Transverse colon (tissue), 3 donors: ENCODE measurements around the gene ERICH4.

Source experiments
- POLR2A ChIP-seq: fragments of 450-650 bp; IDR thresholded peaks from one replicate; pipeline ENCODE4 v1.6.1; 2016; ENCODE audit warnings: antibody characterized with exemption, mild to moderate bottlenecking, moderate library complexity
- TF ChIP-seq, protein P1 (sequence below), 5 experiments: fragments of 200-600 bp in 3 of 5; fragments of 450-650 bp in 2 of 5; sonication (generic) in 3 of 5; IDR thresholded peaks; 1 replicate in 2 of 5; 2 replicates in 3 of 5; pipeline ENCODE4 v1.5.1; 2016 to 2017; ENCODE audit warnings: antibody characterized with exemption in 5 of 5, inconsistent platforms in 3 of 5, mild to moderate bottlenecking in 2 of 5, moderate library complexity in 1 of 5

DNA sequence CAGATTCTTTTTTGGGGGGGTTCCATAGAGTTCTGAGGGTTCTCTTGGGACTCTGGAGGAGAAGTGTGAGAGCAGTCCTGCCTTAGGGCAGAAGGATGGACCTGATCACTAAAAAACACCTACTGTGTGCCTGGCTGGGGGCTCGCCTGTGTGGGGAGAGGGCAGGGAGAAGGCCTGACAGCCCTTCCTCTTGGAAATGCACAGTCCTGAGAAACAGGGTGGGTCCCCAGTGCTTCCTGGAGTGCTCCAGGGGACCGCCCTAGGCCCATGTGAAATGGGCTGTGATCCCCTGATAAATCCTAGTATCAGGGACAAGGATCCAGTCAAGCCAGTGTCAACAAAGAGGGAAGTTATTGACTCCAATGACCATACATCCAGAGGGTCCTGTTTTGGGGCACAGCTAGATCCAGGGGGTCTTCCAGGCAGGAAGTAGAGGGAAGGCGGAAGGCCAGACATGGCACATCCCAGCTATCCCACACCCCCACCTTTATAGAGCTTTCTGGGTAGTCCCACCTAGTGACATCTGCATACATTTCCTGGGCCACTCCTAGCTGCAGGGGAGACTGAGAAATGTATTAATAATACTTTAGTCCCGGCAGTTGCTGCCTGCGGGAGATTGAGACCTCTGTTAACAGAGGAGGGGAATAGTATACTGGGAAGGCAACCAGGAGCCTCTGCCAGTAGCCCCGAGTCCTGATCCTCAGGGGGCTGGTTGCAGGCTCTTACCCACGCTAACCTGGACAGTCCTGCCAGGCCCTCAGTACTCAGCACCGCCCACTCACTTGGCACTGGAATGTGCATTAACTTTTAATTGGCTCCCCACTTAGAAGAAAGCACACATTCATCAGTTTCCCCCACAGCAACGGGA, 31.6 kb upstream of the ERICH4 start:
- TF ChIP-seq, protein P1, sequence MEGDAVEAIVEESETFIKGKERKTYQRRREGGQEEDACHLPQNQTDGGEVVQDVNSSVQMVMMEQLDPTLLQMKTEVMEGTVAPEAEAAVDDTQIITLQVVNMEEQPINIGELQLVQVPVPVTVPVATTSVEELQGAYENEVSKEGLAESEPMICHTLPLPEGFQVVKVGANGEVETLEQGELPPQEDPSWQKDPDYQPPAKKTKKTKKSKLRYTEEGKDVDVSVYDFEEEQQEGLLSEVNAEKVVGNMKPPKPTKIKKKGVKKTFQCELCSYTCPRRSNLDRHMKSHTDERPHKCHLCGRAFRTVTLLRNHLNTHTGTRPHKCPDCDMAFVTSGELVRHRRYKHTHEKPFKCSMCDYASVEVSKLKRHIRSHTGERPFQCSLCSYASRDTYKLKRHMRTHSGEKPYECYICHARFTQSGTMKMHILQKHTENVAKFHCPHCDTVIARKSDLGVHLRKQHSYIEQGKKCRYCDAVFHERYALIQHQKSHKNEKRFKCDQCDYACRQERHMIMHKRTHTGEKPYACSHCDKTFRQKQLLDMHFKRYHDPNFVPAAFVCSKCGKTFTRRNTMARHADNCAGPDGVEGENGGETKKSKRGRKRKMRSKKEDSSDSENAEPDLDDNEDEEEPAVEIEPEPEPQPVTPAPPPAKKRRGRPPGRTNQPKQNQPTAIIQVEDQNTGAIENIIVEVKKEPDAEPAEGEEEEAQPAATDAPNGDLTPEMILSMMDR (IDR thresholded peaks at IDR 0.05) = no peak
- TF ChIP-seq POLR2A = no peak
